AG04449 (cell line): ENCODE measurements around the gene CNPPD1.

Experiments
- CTCF ChIA-PET: fragments of 350-600 bp; formaldehyde crosslinking; extraction: SDS; loops from one replicate; lab custom pipeline; 2021; ENCODE audit warnings: antibody characterized with exemption; lab: Yijun Ruan, JAX
- POLR2A ChIA-PET: fragments of 400-600, 350-600 bp; formaldehyde crosslinking; extraction: SDS; loops from one replicate; lab custom pipeline; 2020; ENCODE audit warnings: antibody characterized with exemption, inconsistent platforms; lab: Yijun Ruan, JAX
- DNase-seq: peaks from one replicate; pipeline ENCODE4 v3.0.0-alpha.2; 2010; ENCODE audit warnings: low read depth, low spot score
- H3K4me3 ChIP-seq: 2 replicates; pipeline ENCODE4 v1.5.1; 2011; ENCODE audit warnings: low read depth, mild to moderate bottlenecking, control low read depth, low read length
- TF ChIP-seq, protein P1 (sequence below): IDR thresholded peaks from one replicate; pipeline ENCODE4 v1.5.1; 2011; ENCODE audit warnings: mild to moderate bottlenecking, moderate library complexity, low read length, control low read depth, inconsistent platforms; ENCODE audit not compliant: insufficient read depth; ENCODE audit errors: missing control alignments

Gene CNPPD1

DNA sequence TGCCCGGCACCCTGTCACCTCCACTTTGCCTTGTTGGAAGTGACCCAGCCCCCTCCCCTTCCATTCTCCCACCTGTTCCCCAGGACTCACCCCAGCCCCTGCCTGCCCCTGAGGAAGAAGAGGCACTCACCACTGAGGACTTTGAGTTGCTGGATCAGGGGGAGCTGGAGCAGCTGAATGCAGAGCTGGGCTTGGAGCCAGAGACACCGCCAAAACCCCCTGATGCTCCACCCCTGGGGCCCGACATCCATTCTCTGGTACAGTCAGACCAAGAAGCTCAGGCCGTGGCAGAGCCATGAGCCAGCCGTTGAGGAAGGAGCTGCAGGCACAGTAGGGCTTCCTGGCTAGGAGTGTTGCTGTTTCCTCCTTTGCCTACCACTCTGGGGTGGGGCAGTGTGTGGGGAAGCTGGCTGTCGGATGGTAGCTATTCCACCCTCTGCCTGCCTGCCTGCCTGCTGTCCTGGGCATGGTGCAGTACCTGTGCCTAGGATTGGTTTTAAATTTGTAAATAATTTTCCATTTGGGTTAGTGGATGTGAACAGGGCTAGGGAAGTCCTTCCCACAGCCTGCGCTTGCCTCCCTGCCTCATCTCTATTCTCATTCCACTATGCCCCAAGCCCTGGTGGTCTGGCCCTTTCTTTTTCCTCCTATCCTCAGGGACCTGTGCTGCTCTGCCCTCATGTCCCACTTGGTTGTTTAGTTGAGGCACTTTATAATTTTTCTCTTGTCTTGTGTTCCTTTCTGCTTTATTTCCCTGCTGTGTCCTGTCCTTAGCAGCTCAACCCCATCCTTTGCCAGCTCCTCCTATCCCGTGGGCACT lies 5.8 kb upstream of the CNPPD1 start:
- ChIA-PET CTCF (interaction anchor here (0.8 to 5.8 kb wide), 8 partner anchors 10 to 112 kb away, joined by 3 to 37 read pairs (median 3); partner anchors contain the start of gene SLC23A3), POLR2A (interaction anchor here (2.9 kb wide), 1 partner anchor 24 kb away, joined by 6 read pairs; the partner anchor contains the start of gene ZFAND2B)
- no peak overlapping the region for H3K4me3 ChIP-seq
- TF ChIP-seq, protein P1, sequence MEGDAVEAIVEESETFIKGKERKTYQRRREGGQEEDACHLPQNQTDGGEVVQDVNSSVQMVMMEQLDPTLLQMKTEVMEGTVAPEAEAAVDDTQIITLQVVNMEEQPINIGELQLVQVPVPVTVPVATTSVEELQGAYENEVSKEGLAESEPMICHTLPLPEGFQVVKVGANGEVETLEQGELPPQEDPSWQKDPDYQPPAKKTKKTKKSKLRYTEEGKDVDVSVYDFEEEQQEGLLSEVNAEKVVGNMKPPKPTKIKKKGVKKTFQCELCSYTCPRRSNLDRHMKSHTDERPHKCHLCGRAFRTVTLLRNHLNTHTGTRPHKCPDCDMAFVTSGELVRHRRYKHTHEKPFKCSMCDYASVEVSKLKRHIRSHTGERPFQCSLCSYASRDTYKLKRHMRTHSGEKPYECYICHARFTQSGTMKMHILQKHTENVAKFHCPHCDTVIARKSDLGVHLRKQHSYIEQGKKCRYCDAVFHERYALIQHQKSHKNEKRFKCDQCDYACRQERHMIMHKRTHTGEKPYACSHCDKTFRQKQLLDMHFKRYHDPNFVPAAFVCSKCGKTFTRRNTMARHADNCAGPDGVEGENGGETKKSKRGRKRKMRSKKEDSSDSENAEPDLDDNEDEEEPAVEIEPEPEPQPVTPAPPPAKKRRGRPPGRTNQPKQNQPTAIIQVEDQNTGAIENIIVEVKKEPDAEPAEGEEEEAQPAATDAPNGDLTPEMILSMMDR: no peak
- DNase-seq: no peak

DNA sequence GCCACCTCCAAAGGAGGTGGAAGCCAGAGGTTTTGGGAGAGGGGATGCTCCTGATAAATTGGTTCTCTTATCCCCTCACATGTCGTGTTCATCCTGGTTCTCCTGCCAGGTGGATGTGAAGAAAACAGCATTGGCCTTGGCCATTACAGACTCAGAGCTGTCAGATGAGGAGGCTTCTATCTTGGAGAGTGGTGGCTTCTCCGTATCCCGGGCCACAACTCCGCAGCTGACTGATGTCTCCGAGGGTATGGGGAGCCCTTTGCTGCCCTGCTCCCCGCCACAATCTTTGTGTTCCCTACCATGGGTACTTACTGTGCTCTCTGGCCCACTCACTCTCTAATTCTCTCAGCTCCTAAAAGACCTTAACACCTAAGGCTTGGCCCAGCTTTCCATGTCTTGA lies 4.8 kb upstream of the CNPPD1 start:
- CTCF ChIA-PET: interaction anchor here (0.8 to 5.8 kb wide), 7 partner anchors 11 to 186 kb away, joined by 3 to 37 read pairs (median 3); partner anchors contain the start of gene SLC23A3
- POLR2A ChIA-PET: interaction anchor here (2.9 kb wide), 1 partner anchor 25 kb away, joined by 6 read pairs; the partner anchor contains the start of gene ZFAND2B
- no peak for DNase-seq
- TF ChIP-seq, protein P1: no peak
- H3K4me3 ChIP-seq: no peak overlapping the region

GRCh38 chr2:219180961-219181360 lies 4.2 kb upstream of the CNPPD1 start:
- CTCF ChIA-PET: interaction anchor here (0.8 to 5.8 kb wide), 8 partner anchors 8 to 186 kb away, joined by 3 to 37 read pairs (median 4); partner anchors contain the start of gene SLC23A3
- H3K4me3 ChIP-seq: no peak overlapping the region
- DNase-seq: no peak
- POLR2A ChIA-PET: no interaction called here
- TF ChIP-seq, protein P1: no peak

DNA sequence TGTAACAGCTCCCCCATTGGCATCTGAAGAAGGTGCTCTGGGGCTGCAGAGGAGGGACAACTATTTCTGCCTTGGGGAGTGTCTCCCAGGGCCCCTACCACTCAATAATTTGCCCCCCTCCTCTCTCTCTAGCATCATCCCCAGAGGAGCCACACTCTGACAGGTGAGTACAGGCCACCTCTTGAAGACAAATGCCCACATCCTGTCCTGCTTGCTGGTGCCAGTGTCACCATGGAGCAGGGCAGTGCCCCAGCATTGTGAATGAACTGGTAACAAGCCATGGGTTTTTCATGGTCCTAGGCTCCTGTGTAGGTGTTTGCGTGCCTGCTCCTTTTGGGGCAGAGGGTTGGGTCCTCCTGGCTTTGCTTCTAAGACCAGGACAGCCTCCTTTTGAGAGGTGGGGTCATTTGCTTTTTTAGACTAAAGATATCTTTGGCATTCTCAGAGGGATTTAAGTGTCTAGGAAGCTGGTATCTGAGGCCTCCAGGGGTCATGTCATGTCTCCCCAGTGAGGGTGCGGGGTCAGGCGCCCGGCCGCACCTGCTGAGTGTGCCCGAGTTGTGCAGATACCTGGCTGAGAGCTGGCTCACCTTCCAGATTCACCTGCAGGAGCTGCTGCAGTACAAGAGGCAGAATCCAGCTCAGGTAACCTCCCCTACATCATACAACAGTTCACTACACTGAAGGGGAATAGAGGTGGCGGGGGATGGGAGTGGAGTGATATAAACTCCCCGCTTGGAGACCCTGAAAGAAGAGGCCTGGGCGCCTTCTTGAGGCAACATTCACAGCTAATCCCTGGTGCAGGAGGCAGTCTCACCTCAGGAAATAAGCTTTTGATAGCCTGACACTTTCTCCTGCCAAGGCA lies 3.1 kb upstream of the CNPPD1 start:
- TF ChIP-seq, protein P1: no peak
- POLR2A ChIA-PET: no interaction called here
- no peak for DNase-seq
- CTCF ChIA-PET: interaction anchor here (0.8 to 5.8 kb wide), 11 partner anchors 9 to 185 kb away, joined by 3 to 37 read pairs (median 3); partner anchors contain the start of gene SLC23A3
- peak overlapping the region; percentile 23 for H3K4me3 ChIP-seq

DNA sequence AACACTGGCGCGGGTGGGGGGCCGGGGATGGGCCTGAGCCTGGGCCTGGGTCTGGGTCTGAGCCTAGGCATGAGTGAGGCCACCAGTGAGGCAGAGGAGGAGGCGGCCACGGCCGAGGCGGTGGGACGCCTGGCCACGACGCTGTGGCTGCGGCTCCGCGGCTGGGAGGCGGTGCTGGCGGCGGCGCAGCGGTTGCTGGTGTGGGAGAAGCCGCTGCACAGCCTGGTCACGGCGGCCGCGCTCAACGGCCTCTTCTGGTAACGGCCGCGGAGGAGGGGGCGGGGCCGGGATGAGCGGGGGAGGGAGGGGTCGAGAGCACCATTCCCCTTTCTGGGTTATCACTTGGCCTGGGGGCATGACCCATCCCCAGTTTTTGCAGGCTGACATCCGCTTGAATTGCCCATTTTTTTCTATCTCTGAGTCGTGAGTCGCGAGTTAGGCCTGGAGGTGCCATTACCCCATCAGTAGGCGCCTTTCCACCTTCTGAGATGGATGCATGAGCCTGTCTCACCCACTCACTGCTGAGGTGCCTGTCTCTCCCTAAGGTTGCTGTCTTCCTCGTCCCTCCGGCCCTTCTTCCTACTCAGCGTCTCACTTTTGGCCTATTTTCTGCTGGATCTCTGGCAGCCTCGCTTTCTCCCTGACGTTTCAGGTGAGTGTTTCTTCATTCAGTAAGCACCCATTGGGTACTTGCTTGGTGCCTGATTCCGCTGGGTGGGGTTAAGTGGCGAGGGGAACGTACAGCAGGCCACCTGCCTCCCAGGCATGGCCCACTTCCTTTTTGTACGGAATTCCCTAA lies 1.9 kb upstream of the CNPPD1 start:
- H3K4me3 ChIP-seq: peak overlapping the region; percentile 84
- TF ChIP-seq, protein P1: no peak
- ChIA-PET POLR2A (no interaction called here), CTCF (interaction anchor here (1.0 to 5.8 kb wide), 4 partner anchors 11 to 121 kb away, joined by 3 to 37 read pairs (median 8); no protein-coding TSS in a partner anchor)
- DNase-seq: no peak
